Neural cell (in vitro differentiated cells): Measurements from ENCODE around the gene EXOC6B. TPM values are rescaled to one million over a fixed set of nuclear protein-coding genes. Genes with fewer than 3 reads are reported as not detected.

Experiments used
- H2AFZ ChIP-seq: fragments of 200-600, 300-800 bp; sonication (generic), shearing (Covaris generic); 2 replicates; pipeline ENCODE4 v1.6.0; 2014; ENCODE audit warnings: low read depth, mild to moderate bottlenecking, antibody characterized with exemption, low read length, moderate library complexity
- H3F3A ChIP-seq: fragments of 200-600 bp; shearing (Covaris generic); 2 replicates; pipeline ENCODE4 v1.6.1; 2016; ENCODE audit warnings: mild to moderate bottlenecking, moderate library complexity, mixed read lengths, antibody characterized with exemption, low read length; ENCODE audit not compliant: insufficient read depth, poor library complexity, severe bottlenecking
- H3K27ac ChIP-seq: fragments of 200-600, 300-800 bp; sonication (generic), shearing (Covaris generic); 2 replicates; pipeline ENCODE4 v1.5.1; 2014; ENCODE audit warnings: mild to moderate bottlenecking, low read length, moderate library complexity
- H3K27me3 ChIP-seq: fragments of 300-800, 200-600 bp; sonication (generic), shearing (Covaris generic); 2 replicates; pipeline ENCODE4 v1.6.0; 2014; ENCODE audit warnings: mild to moderate bottlenecking, low read depth, low read length, moderate library complexity; ENCODE audit not compliant: insufficient read depth
- H3K36me3 ChIP-seq: fragments of 300-800, 200-600 bp; sonication (generic), shearing (Covaris generic); 2 replicates; pipeline ENCODE4 v1.5.1; 2014; ENCODE audit warnings: mild to moderate bottlenecking, antibody characterized with exemption, low read length, moderate library complexity; ENCODE audit not compliant: insufficient read depth
- H3K4me2 ChIP-seq: fragments of 300-800, 200-600 bp; sonication (generic), shearing (Covaris generic); 2 replicates; pipeline ENCODE4 v1.6.0; 2014; ENCODE audit warnings: mild to moderate bottlenecking, low read length
- H3K4me3 ChIP-seq: fragments of 300-800, 200-600 bp; sonication (generic), shearing (Covaris generic); 2 replicates; pipeline ENCODE4 v1.5.1; 2014; ENCODE audit warnings: mild to moderate bottlenecking, low read length, moderate library complexity
- H3K79me2 ChIP-seq: fragments of 200-600 bp; shearing (Covaris generic); replicated peaks from 2 replicates; pipeline ENCODE4 v1.6.0; 2014; ENCODE audit warnings: mild to moderate bottlenecking, low read length, moderate library complexity; ENCODE audit not compliant: insufficient read depth
- H3K9ac ChIP-seq: fragments of 300-800, 200-600 bp; sonication (generic), shearing (Covaris generic); 2 replicates; pipeline ENCODE4 v1.6.1; 2016; ENCODE audit warnings: mild to moderate bottlenecking, low read length, mixed read lengths
- H3K9me2 ChIP-seq: fragments of 200-600 bp; shearing (Covaris generic); 2 replicates; pipeline ENCODE4 v1.6.1; 2016; ENCODE audit warnings: mild to moderate bottlenecking, low read length, mixed read lengths; ENCODE audit not compliant: insufficient read depth
- H3K9me3 ChIP-seq: fragments of 200-600, 300-800 bp; sonication (generic), shearing (Covaris generic); 2 replicates; pipeline ENCODE4 v1.6.1; 2016; ENCODE audit warnings: mild to moderate bottlenecking, mixed run types, low read length, moderate library complexity, mixed read lengths
- H4K20me1 ChIP-seq: fragments of 200-600 bp; shearing (Covaris generic); 2 replicates; pipeline ENCODE4 v1.6.1; 2016; ENCODE audit warnings: mild to moderate bottlenecking, mixed run types; ENCODE audit not compliant: insufficient read depth
- CTCF ChIP-seq: fragments of 450-650 bp; IDR thresholded peaks from 2 replicates; pipeline ENCODE4 v1.5.1; 2014; ENCODE audit warnings: antibody characterized with exemption, mild to moderate bottlenecking, moderate library complexity; ENCODE audit not compliant: poor library complexity, severe bottlenecking
- EP300 ChIP-seq: fragments of 450-650 bp; conservative IDR thresholded peaks from 2 replicates; pipeline ENCODE4 v1.6.1; 2014; ENCODE audit warnings: antibody characterized with exemption, mild to moderate bottlenecking, moderate library complexity; ENCODE audit not compliant: poor library complexity, severe bottlenecking
- EZH2 ChIP-seq: fragments of 200-600, 300-800 bp; shearing (Covaris generic), sonication (generic); IDR thresholded peaks from 2 replicates; pipeline ENCODE4 v1.6.1; 2014; ENCODE audit warnings: antibody characterized with exemption, low read length, borderline replicate concordance, mild to moderate bottlenecking; ENCODE audit not compliant: insufficient read depth, poor library complexity, severe bottlenecking
- MXI1 ChIP-seq: fragments of 450-650 bp; conservative IDR thresholded peaks from 2 replicates; pipeline ENCODE4 v1.6.1; 2014; ENCODE audit warnings: antibody characterized with exemption, mild to moderate bottlenecking; ENCODE audit not compliant: poor library complexity, severe bottlenecking
- POLR2AphosphoS5 ChIP-seq: IDR thresholded peaks from 2 replicates; pipeline ENCODE4 v1.6.1; 2012
- RAD21 ChIP-seq: fragments of 450-650 bp; conservative IDR thresholded peaks from 2 replicates; pipeline ENCODE4 v1.6.1; 2014; ENCODE audit warnings: antibody characterized with exemption, mild to moderate bottlenecking, moderate library complexity
- REST ChIP-seq: IDR thresholded peaks from 2 replicates; pipeline ENCODE4 v1.6.1; 2012; ENCODE audit warnings: borderline replicate concordance
- SMC3 ChIP-seq: fragments of 450-650 bp; conservative IDR thresholded peaks from 2 replicates; pipeline ENCODE4 v1.6.1; 2014; ENCODE audit warnings: antibody characterized with exemption, mild to moderate bottlenecking, moderate library complexity; ENCODE audit not compliant: poor library complexity
- TAF1 ChIP-seq: IDR thresholded peaks from 2 replicates; pipeline ENCODE4 v1.6.1; 2012; ENCODE audit warnings: low read depth
- polyA plus RNA-seq: library from polyadenylated mRNA; depleted of rRNA; stranded (reverse); fragments of >200 nt; gene quantifications from 2 replicates; pipeline ENCODE4 v1.2.3, GENCODE V29; 2014

Gene EXOC6B
- polyA plus RNA-seq, 1 donor from 2014 or later = 23.4 TPM

- H3K9ac ChIP-seq = no peak overlapping the region
- H3K79me2 ChIP-seq = no peaks in the 10 kb centered on the region
- H3K9me3 ChIP-seq = no peaks in the 10 kb centered on the region
- no peak overlapping the region for H3K27ac ChIP-seq
- H3K9me2 ChIP-seq = no peaks in the 10 kb centered on the region
- no peaks in the 10 kb centered on the region for H4K20me1 ChIP-seq
- H3F3A ChIP-seq = no peaks in the 10 kb centered on the region
- H3K27me3 ChIP-seq = no peaks in the 10 kb centered on the region
- H2AFZ ChIP-seq = no peak overlapping the region
- H3K4me3 ChIP-seq = no peak overlapping the region
- H3K36me3 ChIP-seq = peaks cover under 1% of the 10 kb centered on the region
- TF ChIP-seq RAD21 = no peak
- TF ChIP-seq POLR2AphosphoS5 = no peak
- TF ChIP-seq EZH2 = no peak
- no peak for TF ChIP-seq MXI1
- no peak for TF ChIP-seq REST
- no peak for TF ChIP-seq CTCF
- TF ChIP-seq EP300 = no peak
- TF ChIP-seq SMC3 = no peak
- TF ChIP-seq TAF1 = no peak
- no peak overlapping the region for H3K4me2 ChIP-seq
These were observed 103.3 kb downstream of the EXOC6B start for GRCh38 chr2:72722492-72723070.

GRCh38 chr2:72719416-72719815 lies 106.4 kb downstream of the EXOC6B start:
- H3F3A ChIP-seq = no peaks in the 10 kb centered on the region
- peaks cover 9% of the 10 kb centered on the region for H3K36me3 ChIP-seq
- H3K9me3 ChIP-seq = no peaks in the 10 kb centered on the region
- H2AFZ ChIP-seq = no peak overlapping the region
- no peak overlapping the region for H3K4me2 ChIP-seq
- H3K27me3 ChIP-seq = no peaks in the 10 kb centered on the region
- H3K79me2 ChIP-seq = no peaks in the 10 kb centered on the region
- no peak overlapping the region for H3K4me3 ChIP-seq
- H3K9ac ChIP-seq = no peak overlapping the region
- H3K27ac ChIP-seq = no peak overlapping the region
- H4K20me1 ChIP-seq = no peaks in the 10 kb centered on the region
- no peaks in the 10 kb centered on the region for H3K9me2 ChIP-seq
- no peak for TF ChIP-seq REST
- TF ChIP-seq POLR2AphosphoS5 = no peak
- no peak for TF ChIP-seq EP300
- TF ChIP-seq EZH2 = no peak
- no peak for TF ChIP-seq TAF1
- TF ChIP-seq RAD21 = no peak
- TF ChIP-seq MXI1 = no peak
- TF ChIP-seq SMC3 = no peak
- TF ChIP-seq CTCF = no peak
